IPS-18a (cell line): ENCODE measurements around the gene IL21.

Source experiments
- H3K27ac ChIP-seq: one replicate; pipeline ENCODE4 v1.5.1; 2013; ENCODE audit warnings: low read length
- H3K27me3 ChIP-seq: one replicate; pipeline ENCODE4 v1.6.1; 2013; ENCODE audit warnings: mild to moderate bottlenecking, low read length; ENCODE audit not compliant: control insufficient read depth, insufficient read depth
- H3K36me3 ChIP-seq: one replicate; pipeline ENCODE4 v1.6.1; 2013; ENCODE audit warnings: low read depth, low read length; ENCODE audit not compliant: control insufficient read depth
- H3K4me1 ChIP-seq: one replicate; pipeline ENCODE4 v1.6.1; 2013; ENCODE audit warnings: low read depth, low read length; ENCODE audit not compliant: control insufficient read depth
- H3K4me3 ChIP-seq: one replicate; pipeline ENCODE4 v1.5.1; 2013; ENCODE audit warnings: low read length
- H3K9ac ChIP-seq: one replicate; pipeline ENCODE4 v1.6.1; 2013; ENCODE audit warnings: mild to moderate bottlenecking, low read length, moderate library complexity
- H3K9me3 ChIP-seq: one replicate; pipeline ENCODE4 v1.6.1; 2013; ENCODE audit warnings: low read depth, low read length; ENCODE audit not compliant: control insufficient read depth

IL21 gene

DNA sequence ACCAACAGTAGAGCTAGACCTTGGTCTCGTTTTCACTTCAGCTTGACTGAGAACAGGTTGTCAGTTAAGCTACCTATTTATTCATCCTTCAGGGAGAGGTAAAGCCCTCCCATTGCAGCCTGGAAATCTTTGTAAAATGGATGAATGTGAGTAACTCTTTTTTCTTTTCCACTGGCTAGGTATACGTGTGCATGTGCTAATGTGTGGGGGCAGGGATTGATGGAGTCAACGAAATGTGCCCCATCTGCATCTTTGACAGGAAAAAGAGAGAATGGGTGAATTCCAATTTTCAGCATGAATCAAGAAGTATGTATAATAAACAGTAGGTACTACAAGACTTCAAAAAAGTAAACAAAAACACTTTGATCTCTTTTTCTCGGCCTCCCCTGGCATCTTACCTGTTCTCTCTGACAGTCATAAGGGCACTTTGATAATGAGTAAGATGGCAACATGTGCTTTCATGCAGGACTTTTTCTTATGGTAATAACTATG lies at the start of gene IL21:
Gene IL21, minus strand, starts transcription at position 51 of the 492 bp plus-strand sequence. CDS start 55 bp downstream, outside the sequence.
- Histone ChIP-seq H3K4me1 (peaks cover 12% of the 10 kb centered on the region), H3K36me3 (no peaks in the 10 kb centered on the region), H3K9me3 (no peaks in the 10 kb centered on the region), H3K27ac (no peak within 1 kb of the TSS), H3K4me3 (no peak within 1 kb of the TSS), H3K27me3 (no peaks in the 10 kb centered on the region), H3K9ac (no peak within 1 kb of the TSS)

DNA sequence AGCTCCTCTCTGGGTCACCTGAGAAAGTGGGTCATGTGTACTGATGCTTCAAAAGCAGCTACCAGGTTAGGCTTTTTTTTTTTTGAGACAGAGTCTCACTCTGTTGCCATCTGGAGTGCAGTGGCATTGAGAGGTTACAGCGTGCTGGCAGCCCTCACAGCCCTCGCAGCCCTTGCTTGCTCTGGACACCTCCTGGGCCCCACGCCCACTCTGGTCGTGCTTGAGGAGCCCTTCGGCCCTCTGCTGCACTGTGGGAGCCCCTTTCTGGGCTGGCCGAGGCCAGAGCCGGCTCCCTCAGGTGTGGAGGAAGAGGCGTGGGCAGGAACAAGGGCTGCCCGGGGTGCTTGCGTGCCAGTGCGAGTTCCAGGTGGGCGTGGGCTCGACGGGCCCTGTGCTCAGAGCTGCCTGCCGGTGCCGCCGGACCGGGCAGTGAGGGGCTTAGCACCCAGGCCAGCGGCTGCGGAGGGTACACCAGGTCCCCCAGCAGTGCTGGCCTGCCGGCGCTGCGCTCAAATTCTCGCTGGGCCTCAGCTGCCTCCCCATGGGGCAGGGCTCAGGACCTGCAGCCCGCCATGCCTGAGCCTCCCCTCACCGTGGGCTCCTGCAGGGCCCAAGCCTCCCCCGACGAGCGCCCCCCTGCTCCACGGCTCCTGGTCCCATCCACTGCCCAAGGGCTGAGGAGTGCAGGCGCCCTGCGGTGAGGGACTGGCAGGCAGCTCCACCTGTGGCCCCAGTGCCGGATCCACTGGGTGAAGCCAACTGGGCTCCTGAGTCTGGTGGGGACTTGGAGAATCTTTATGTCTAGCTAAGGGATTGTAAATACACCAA lies 49.3 kb upstream of the IL21 start:
- Histone ChIP-seq H3K9me3 (no peaks in the 10 kb centered on the region), H3K36me3 (no peaks in the 10 kb centered on the region), H3K27ac (no peak overlapping the region), H3K9ac (no peak overlapping the region), H3K4me3 (no peak overlapping the region), H3K27me3 (no peaks in the 10 kb centered on the region), H3K4me1 (peaks cover 3% of the 10 kb centered on the region)

DNA sequence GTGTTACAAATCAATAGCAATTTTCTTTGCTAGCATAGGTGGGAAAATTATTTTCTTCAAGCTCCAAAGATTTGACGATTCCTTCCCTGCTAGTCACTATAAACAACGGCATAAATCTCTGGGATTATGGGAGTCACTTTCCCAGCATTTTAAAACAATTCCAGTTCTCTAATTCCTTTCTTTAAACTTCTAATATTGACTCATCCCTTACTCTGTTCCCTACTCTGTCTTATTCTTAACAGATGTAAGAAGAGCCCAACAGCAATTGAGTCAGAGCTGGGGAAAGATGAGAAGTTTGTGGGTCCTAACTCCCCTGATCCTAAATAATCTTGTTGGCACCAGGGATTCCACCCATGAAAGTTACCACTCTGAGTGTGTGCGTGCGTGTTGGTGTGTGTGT lies 47.4 kb upstream of the IL21 start:
- no peak overlapping the region for H3K27ac ChIP-seq
- no peaks in the 10 kb centered on the region for H3K9me3 ChIP-seq
- no peak overlapping the region for H3K9ac ChIP-seq
- H3K36me3 ChIP-seq, result no peaks in the 10 kb centered on the region
- no peak overlapping the region for H3K4me3 ChIP-seq
- H3K4me1 ChIP-seq, result no peaks in the 10 kb centered on the region
- no peaks in the 10 kb centered on the region for H3K27me3 ChIP-seq

DNA sequence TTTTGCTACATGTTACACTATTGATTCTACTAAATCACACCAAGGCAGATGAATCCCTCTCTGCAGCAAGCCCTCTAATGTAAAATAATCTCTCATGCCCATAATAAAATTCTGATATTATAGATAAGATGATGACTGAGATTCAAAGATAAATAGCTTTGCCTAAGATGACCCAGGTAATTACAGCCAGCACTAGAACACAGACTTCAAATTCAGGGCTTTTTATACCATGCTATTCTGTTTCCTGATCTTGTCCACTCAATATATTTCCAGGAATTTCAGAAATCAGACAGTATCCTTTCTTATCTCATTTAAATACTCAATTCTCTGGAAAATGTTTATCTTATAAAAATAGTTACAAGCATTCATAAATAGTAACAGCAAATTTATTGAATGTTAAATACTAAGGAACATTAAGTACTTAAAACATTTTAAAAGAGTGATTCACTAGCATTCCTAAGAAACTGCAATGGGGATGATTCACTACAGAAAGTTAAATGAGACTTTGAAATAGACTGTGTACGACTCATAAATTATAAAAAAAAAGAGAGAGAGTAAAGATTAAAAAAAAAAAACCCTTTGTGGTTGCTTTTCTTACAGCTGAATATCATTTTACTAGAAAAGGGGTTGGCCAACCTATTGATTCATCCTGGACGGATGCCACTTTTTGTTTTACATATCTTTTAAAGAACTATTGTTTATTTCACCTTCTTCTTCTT lies 45.8 kb upstream of the IL21 start:
- H3K27ac ChIP-seq, result no peak overlapping the region

DNA sequence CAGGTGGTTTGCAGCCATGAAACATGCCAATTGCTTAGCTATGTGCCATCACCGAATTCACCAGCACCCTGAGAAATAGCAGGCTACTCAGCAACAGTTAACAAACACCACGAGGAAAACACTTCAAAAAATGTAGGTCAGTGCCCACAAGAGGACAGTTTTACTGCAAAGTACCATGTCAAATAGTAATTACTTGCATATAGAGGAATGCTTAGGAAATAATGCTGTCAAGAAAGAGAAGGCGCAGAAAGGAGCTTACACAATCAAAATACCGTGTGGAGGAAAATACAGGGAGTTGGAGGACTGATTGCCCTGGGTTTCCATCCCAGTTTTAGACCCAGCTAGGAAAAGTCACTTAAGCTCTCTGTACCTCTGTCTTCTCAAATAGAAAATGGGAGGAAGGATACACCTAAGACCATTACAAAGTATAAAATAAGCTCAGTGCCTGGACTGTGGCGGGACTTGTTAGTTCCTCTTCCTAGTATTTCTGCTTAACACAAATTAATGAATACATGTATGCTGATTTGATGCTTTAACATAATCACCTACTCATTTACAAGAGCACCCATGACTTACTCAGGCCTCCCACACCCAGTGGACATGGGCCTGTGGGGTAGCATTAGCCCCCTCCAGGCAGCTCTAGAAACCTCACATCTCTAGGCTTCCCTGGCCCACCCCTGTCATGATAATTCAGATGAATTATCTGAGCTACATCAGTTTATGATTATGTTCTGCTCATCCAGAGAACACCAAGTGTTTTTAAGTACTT lies 44.5 kb upstream of the IL21 start:
- Histone ChIP-seq H3K9ac (no peak overlapping the region), H3K27ac (no peak overlapping the region), H3K36me3 (no peaks in the 10 kb centered on the region)

More for the DNA sequence above, 45.8 kb upstream of the IL21 start:
- H3K27me3 ChIP-seq, result no peaks in the 10 kb centered on the region
- H3K9ac ChIP-seq, result no peak overlapping the region
- H3K4me3 ChIP-seq, result no peak overlapping the region
- H3K4me1 ChIP-seq, result no peaks in the 10 kb centered on the region
- no peaks in the 10 kb centered on the region for H3K9me3 ChIP-seq
- no peaks in the 10 kb centered on the region for H3K36me3 ChIP-seq

DNA sequence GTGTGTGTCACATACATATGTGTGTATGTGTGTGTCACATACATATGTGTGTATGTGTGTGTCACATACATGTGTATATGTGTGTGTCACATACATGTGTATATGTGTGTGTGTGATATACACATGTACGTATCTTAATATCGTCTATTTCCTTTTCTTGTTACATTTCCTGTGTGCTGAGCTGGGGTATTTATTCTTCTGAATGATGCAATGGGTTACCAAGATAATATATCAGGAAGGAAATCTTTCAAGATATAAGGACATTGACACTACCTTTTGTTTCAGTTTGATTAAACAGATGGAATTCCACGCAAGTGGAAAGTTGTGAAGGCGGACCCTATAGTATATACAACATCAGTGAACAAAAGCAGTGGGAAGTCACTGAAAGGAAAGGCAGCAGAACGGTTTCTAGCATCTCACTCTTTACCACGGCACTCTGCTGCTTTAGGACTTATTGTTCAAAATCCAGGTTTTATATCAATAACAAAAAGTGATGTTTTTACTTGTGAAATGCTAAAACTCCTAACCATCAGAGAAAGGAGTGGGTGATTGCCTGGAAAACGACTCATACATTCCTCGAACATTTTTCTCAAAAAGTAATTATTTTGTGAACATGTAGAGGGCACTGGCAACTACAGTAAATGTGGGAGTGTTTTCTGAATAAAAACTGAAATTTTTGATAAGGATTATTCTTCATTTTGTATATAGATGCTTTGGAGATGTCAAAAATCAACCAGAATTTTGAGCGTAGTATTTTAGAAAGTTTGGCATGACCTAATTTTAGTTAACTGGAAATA lies 43.1 kb upstream of the IL21 start:
- Histone ChIP-seq H3K4me3 (no peak overlapping the region), H3K36me3 (no peaks in the 10 kb centered on the region), H3K27me3 (no peaks in the 10 kb centered on the region), H3K27ac (no peak overlapping the region), H3K9ac (no peak overlapping the region), H3K9me3 (no peaks in the 10 kb centered on the region), H3K4me1 (no peaks in the 10 kb centered on the region)

More for the DNA sequence above, 44.5 kb upstream of the IL21 start:
- no peaks in the 10 kb centered on the region for H3K9me3 ChIP-seq
- H3K4me3 ChIP-seq, result no peak overlapping the region
- H3K4me1 ChIP-seq, result no peaks in the 10 kb centered on the region
- H3K27me3 ChIP-seq, result no peaks in the 10 kb centered on the region

DNA sequence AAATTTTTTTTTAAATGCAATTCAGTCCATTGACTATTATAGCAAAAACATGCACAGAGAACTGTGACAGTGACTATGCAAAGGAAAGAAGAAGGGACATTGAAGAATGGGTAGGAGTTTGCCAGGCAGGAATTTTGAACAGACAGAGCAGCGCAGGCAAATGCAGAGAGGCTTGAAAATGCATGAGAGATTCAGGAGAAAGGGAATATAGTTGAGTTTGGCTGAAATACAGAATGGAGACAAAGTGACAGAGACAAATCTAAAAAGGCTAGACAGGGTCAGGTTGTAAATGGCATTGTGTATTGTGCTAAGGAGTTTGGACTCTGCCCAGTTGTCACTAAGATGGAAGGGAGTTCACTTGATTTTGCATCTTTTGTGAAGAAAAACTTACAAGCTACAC lies 42.4 kb upstream of the IL21 start:
- Histone ChIP-seq H3K4me1 (no peaks in the 10 kb centered on the region), H3K27me3 (no peaks in the 10 kb centered on the region), H3K9me3 (no peaks in the 10 kb centered on the region), H3K27ac (no peak overlapping the region), H3K36me3 (no peaks in the 10 kb centered on the region), H3K4me3 (no peak overlapping the region), H3K9ac (no peak overlapping the region)

DNA sequence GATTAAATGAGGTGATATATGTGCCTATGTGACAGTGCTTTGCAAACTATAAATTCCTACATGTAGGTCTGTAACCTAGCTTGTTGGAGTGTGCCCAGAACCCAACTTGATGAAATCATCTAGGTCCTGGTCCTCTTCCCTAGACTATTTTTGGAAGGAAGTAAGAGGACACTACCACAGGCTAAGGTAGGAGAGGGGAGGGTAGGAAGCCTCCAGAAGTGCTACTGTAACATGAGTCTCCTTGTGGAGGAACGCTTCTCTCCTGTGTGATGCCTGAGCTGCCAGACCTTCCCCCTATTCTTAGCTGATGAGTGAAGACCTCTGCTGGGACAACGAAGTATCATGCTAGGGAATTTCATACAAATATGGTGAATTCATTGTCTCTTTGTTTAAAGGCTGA lies 41.8 kb upstream of the IL21 start:
- Histone ChIP-seq H3K4me3 (no peak overlapping the region), H3K27me3 (no peaks in the 10 kb centered on the region), H3K9ac (no peak overlapping the region), H3K9me3 (no peaks in the 10 kb centered on the region), H3K4me1 (no peaks in the 10 kb centered on the region), H3K27ac (no peak overlapping the region), H3K36me3 (no peaks in the 10 kb centered on the region)

DNA sequence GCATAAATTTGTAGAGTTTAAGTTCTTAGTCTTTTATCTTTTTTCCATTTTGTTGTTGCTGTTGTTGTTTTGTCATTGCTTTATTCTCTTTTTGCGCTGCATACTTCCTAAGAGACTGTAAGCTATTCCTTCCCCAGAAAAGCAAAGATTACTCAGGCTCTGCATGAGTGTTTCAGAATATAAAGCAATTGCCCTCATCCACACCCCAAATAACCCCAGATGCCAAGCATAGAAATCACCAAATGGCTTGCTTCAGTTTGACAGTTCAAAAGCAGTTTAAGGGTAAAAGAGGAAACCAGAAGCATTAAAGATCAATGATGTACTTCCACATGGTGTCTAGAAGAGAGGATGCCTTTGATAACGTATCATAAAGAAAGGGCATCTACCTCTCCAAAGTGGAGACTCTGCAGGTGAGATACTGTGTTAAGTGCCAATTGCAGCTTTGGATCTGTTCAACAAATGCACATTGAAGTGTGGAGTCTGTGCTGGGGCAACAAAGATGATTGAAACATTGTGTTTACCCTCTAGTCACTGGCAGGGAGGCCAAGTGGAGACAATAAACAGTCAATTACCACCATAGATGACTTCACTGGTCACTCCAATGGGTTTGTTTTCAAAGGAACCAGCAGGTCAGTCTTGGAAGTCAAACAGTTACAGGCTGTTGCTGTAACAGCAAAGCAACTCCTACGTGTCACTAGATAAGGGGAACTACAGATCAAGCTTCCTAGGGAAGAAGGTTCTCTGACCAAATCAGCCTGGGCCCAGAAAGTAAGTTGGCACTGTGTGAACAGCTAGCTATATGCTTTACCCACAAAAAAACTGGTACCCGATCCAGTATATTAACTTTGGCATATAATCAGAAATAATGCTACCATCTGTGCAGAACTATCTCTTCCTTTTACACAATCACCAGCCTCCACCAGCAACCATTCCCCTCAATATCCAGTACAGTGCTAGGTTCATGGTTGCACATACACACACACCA lies 40.6 kb upstream of the IL21 start:
- Histone ChIP-seq H3K27ac (no peak overlapping the region), H3K9ac (no peak overlapping the region), H3K9me3 (no peaks in the 10 kb centered on the region), H3K36me3 (no peaks in the 10 kb centered on the region), H3K4me1 (no peaks in the 10 kb centered on the region), H3K27me3 (no peaks in the 10 kb centered on the region), H3K4me3 (no peak overlapping the region)

DNA sequence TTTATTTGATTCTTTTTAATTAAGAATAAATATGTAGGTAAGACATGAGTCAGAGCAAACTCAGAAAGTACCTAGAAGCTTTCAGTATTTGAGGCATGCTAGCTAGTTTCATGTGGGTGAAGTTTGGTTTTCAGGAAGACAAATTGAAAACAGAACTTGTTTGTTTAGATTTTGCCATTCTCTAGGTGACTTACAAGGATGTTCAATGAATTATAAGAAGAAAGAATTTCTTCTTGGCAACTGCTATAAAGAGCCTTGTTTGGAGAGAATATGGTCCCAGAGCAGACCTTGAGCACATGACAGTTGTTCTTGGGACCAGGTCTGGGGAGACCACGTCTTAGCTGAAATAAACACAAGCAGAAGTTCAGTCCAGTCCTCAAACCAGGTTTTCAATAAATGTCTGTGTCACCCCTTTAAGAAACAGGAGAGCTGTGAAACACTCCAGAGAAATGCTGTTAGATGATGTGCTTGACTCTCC lies 38.0 kb upstream of the IL21 start:
- Histone ChIP-seq H3K4me3 (no peak overlapping the region), H3K27ac (no peak overlapping the region), H3K9me3 (no peaks in the 10 kb centered on the region), H3K27me3 (no peaks in the 10 kb centered on the region), H3K9ac (no peak overlapping the region), H3K36me3 (no peaks in the 10 kb centered on the region), H3K4me1 (no peaks in the 10 kb centered on the region)
